A549 (cell line): ENCODE data around the gene NLRC5. TPM values are rescaled to one million over a fixed set of nuclear protein-coding genes. Genes with fewer than 3 reads are reported as not detected.

Experiments used
- ATAC-seq, 2 experiments: fragments of 200-7000 bp in 1 of 2; fragments of >200 bp in 1 of 2; cut with Nextera tagmentation in 1 of 2; cut with Tn5 transposase in 1 of 2; 3 replicates each; pipeline versions ENCODE4 v1.8.0 to v1.9.1; 2018 to 2020; ENCODE audit warnings: mild to moderate bottlenecking in 1 of 2, moderate library complexity in 1 of 2
- CTCF ChIA-PET: fragments of 300-600 bp; sonication (Branson Sonifier 250); formaldehyde crosslinking; extraction: SDS; loops from one replicate; lab custom pipeline; 2021; ENCODE audit warnings: antibody characterized with exemption, inconsistent platforms; lab: Yijun Ruan, JAX
- POLR2A ChIA-PET: fragments of 350-600 bp; formaldehyde crosslinking; extraction: SDS; loops from one replicate; lab custom pipeline; 2021; ENCODE audit warnings: antibody characterized with exemption, inconsistent platforms; lab: Yijun Ruan, JAX
- DNase-seq, 2 experiments: peaks; one replicate each; pipeline versions ENCODE4 v3.0.0 to v3.0.0-alpha.2; 2011 to 2016; ENCODE audit warnings: low read depth in 1 of 2, low spot score in 1 of 2
- FAIRE-seq: peaks from 2 replicates; lab custom pipeline; 2011; peaks lifted over from hg19 to GRCh38; lab: Jason Lieb, UNC
- H3K27ac ChIP-seq, 2 experiments: fragments of >200 bp; sonication (Bioruptor Twin); formaldehyde crosslinking; 3 replicates each; pipeline ENCODE4 v1.5.1; 2016 to 2017
- H3K4me1 ChIP-seq: fragments of >200 bp; sonication (Bioruptor Twin); formaldehyde crosslinking; 3 replicates; pipeline ENCODE4 v1.6.1; 2016
- H3K4me2 ChIP-seq: fragments of >200 bp; sonication (Bioruptor Twin); formaldehyde crosslinking; 3 replicates; pipeline ENCODE4 v1.6.1; 2016
- H3K4me3 ChIP-seq: fragments of >200 bp; sonication (Bioruptor Twin); formaldehyde crosslinking; 3 replicates; pipeline ENCODE4 v1.5.1; 2016
- H3K9me3 ChIP-seq: fragments of >200 bp; sonication (Bioruptor Twin); formaldehyde crosslinking; 3 replicates; pipeline ENCODE4 v1.6.1; 2016
- CBX8 ChIP-seq: fragments of 200-600 bp; sonication (generic); IDR thresholded peaks from 2 replicates; pipeline ENCODE4 v1.6.1; 2016
- CTCF ChIP-seq: fragments of >200 bp; sonication (Bioruptor Twin); formaldehyde crosslinking; IDR thresholded peaks from 3 replicates; pipeline ENCODE4 v1.5.1; 2016
- EHF ChIP-seq: fragments of 250-450 bp; sonication (Bioruptor Pico); IDR thresholded peaks from 2 replicates; pipeline ENCODE4 v1.5.0; 2020; ENCODE audit warnings: mild to moderate bottlenecking
- EHMT2 ChIP-seq: fragments of 200-600 bp; sonication (generic); IDR thresholded peaks from 2 replicates; pipeline ENCODE4 v1.6.1; 2016; ENCODE audit warnings: antibody characterized with exemption, low read depth, mild to moderate bottlenecking, moderate library complexity
- ESRRA ChIP-seq: fragments of 150-350 bp; IDR thresholded peaks from 2 replicates; pipeline ENCODE4 v1.6.1; 2014; ENCODE audit warnings: mild to moderate bottlenecking, low read length, borderline replicate concordance
- FOXS1 ChIP-seq: fragments of 250-450 bp; sonication (Bioruptor Pico); IDR thresholded peaks from 2 replicates; pipeline ENCODE4 v1.5.0; 2020; ENCODE audit warnings: mild to moderate bottlenecking, moderate library complexity
- HEYL ChIP-seq: fragments of 250-450 bp; sonication (Bioruptor Pico); IDR thresholded peaks from 2 replicates; pipeline ENCODE4 v1.8.0; 2021; ENCODE audit warnings: mild to moderate bottlenecking, moderate library complexity
- HOXA7 ChIP-seq: fragments of 250-450 bp; sonication (Bioruptor Pico); IDR thresholded peaks from 2 replicates; pipeline ENCODE4 v1.5.0; 2020; ENCODE audit warnings: mild to moderate bottlenecking, moderate library complexity
- JUN ChIP-seq, 2 experiments: fragments of >200 bp; sonication (Bioruptor Twin); formaldehyde crosslinking; IDR thresholded peaks; 2 replicates in 1 of 2; 3 replicates in 1 of 2; pipeline ENCODE4 v1.6.1; 2016 to 2017
- MAZ ChIP-seq: fragments of 150-350 bp; IDR thresholded peaks from 2 replicates; pipeline ENCODE4 v1.6.1; 2014; ENCODE audit warnings: antibody characterized with exemption, low read depth, low read length, borderline replicate concordance
- PBX3 ChIP-seq: IDR thresholded peaks from 2 replicates; pipeline ENCODE4 v1.6.1; 2012
- POLR2A ChIP-seq: IDR thresholded peaks from 2 replicates; pipeline ENCODE4 v1.6.1; 2012; ENCODE audit warnings: mild to moderate bottlenecking, low read length
- POLR2AphosphoS2 ChIP-seq: conservative IDR thresholded peaks from 2 replicates; pipeline ENCODE4 v1.6.1; 2012; ENCODE audit warnings: low read length, improper control_type of control experiment, inconsistent platforms
- RARB ChIP-seq: fragments of 250-450 bp; sonication (Bioruptor Pico); IDR thresholded peaks from 2 replicates; pipeline ENCODE4 v1.8.0; 2021; ENCODE audit warnings: mild to moderate bottlenecking, moderate library complexity
- RCOR1 ChIP-seq: fragments of 150-350 bp; IDR thresholded peaks from 2 replicates; pipeline ENCODE4 v1.6.1; 2014; ENCODE audit warnings: antibody characterized with exemption, low read length, low read depth
- REST ChIP-seq: fragments of 200-600 bp; sonication (generic); IDR thresholded peaks from 2 replicates; pipeline ENCODE4 v1.6.1; 2016; ENCODE audit warnings: antibody characterized with exemption, mild to moderate bottlenecking, moderate library complexity
- RNF2 ChIP-seq: fragments of 200-600 bp; sonication (generic); IDR thresholded peaks from 2 replicates; pipeline ENCODE4 v1.6.1; 2016; ENCODE audit warnings: low read depth, mild to moderate bottlenecking, antibody characterized with exemption, moderate library complexity, borderline replicate concordance
- USF2 ChIP-seq: fragments of 450-650 bp; IDR thresholded peaks from 2 replicates; pipeline ENCODE4 v1.6.1; 2014; ENCODE audit warnings: antibody characterized with exemption
- ZC3H11A ChIP-seq: fragments of 450-650 bp; IDR thresholded peaks from 2 replicates; pipeline ENCODE4 v1.6.1; 2014; ENCODE audit warnings: antibody characterized with exemption, mild to moderate bottlenecking
- WGBS: methylation state at CpG from one replicate; pipeline ENCODE4 v1.1.6; 2017; ENCODE audit errors: missing lambda C conversion rate; 5-methylcytosine and 5-hydroxymethylcytosine counted together
- polyA plus RNA-seq, 4 experiments: library from polyadenylated mRNA; depleted of rRNA in 3 of 4; stranded (reverse); fragments of >200 nt; fragmentation: RNase III in 1 of 4; extraction: RNeasy Plus Mini Kit Qiagen cat#74134 plus additional on column Dnase treatment in 1 of 4; gene quantifications; 2 replicates in 3 of 4; 3 replicates in 1 of 4; pipeline ENCODE4 v1.2.3, GENCODE V29; 2011 to 2017

The NLRC5 gene
- polyA plus RNA-seq, 2 of the 4 experiments (the other 2 are of a cell fraction), result 2.5 to 3.6 TPM

- H3K4me1 ChIP-seq, result peaks cover 18% of the 10 kb centered on the region
- no peak overlapping the region for H3K27ac ChIP-seq
- FAIRE-seq (no peak), DNase-seq (peak in 1 of 2 experiments; percentile 44), ATAC-seq (peak; percentile 72)
- POLR2A ChIA-PET, result no interaction called here
- TF ChIP-seq HOXA7 (CRISPR knock-in tag), result no peak
- TF ChIP-seq HEYL (CRISPR knock-in tag), result no peak
- TF ChIP-seq ESRRA, result no peak
- no peak for TF ChIP-seq POLR2AphosphoS2
- TF ChIP-seq CTCF, result no peak
- no peak for TF ChIP-seq MAZ
- no peak for TF ChIP-seq EHF
- TF ChIP-seq EHMT2, result no peak
- H3K4me3 ChIP-seq, result no peak overlapping the region
- CTCF ChIA-PET, result interaction anchor here (1.4 to 3.4 kb wide), 3 partner anchors 12 to 59 kb away, joined by 3 to 31 read pairs (median 7); partner anchors contain the start of gene CPNE2
- WGBS, result 57% methylated on average over 3 of the region's 3 CpGs
- peak overlapping the region; percentile 56; the same call in 2 of the 3 replicates for H3K4me2 ChIP-seq
- no peaks in the 10 kb centered on the region for H3K9me3 ChIP-seq
Observed at GRCh38 chr16:57071831-57072582, 82.7 kb downstream of the NLRC5 start.

GRCh38 chr16:57072616-57073275 is 83.4 kb downstream of the NLRC5 start:
- H3K4me1 ChIP-seq, result peaks cover 18% of the 10 kb centered on the region
- no peak overlapping the region for H3K4me3 ChIP-seq
- H3K27ac ChIP-seq, result no peak overlapping the region
- ATAC-seq (no peak), DNase-seq (no peak), FAIRE-seq (no peak)
- ChIA-PET POLR2A (no interaction called here), CTCF (interaction anchor here (0.6 to 3.4 kb wide), 6 partner anchors 11 to 106 kb away, joined by 3 to 31 read pairs (median 3); partner anchors contain the start of genes CPNE2 and NLRC5)
- TF ChIP-seq HOXA7 (CRISPR knock-in tag) (no peak), POLR2A (no peak), RCOR1 (no peak), RARB (CRISPR knock-in tag) (no peak), EHF (no peak), FOXS1 (CRISPR knock-in tag) (no peak), CTCF (no peak), PBX3 (no peak), RNF2 (no peak), HEYL (CRISPR knock-in tag) (no peak), USF2 (no peak), EHMT2 (no peak), ZC3H11A (no peak), REST (no peak), POLR2AphosphoS2 (no peak), CBX8 (no peak), JUN (IDR thresholded peaks at IDR 0.05) (no peak)
- no peak overlapping the region; the same call in 2 of the 3 replicates for H3K4me2 ChIP-seq
- no peaks in the 10 kb centered on the region for H3K9me3 ChIP-seq
- 54% methylated on average over 8 of the region's 8 CpGs for WGBS
